ENCODE data around the gene TCF7L1.
"Not testable (repeated sequence)": the region's sequence is repeated elsewhere in the genome, so short reads cannot be mapped to it uniquely, and the experiment has no call there.

The TCF7L1 gene

GRCh38 chr2:85307527-85307897 lies 174.3 kb downstream of the TCF7L1 start:
- H3K36me3 Mint-ChIP-seq, result no peaks in the 10 kb centered on the region
- no peaks in the 10 kb centered on the region for H3K9me3 Mint-ChIP-seq
- H3K27me3 Mint-ChIP-seq, result peaks cover 32% of the 10 kb centered on the region
- H3K27ac Mint-ChIP-seq, result peak overlapping the region; percentile 50
- ATAC-seq, result no peak
- H3K4me3 Mint-ChIP-seq, result peak overlapping the region; percentile 55
- H3K4me1 Mint-ChIP-seq, result peaks cover 23% of the 10 kb centered on the region

- peaks cover 23% of the 10 kb centered on the region for H3K4me1 Mint-ChIP-seq
- H3K27ac Mint-ChIP-seq, result peak overlapping the region; percentile 80
- H3K27me3 Mint-ChIP-seq, result peaks cover 25% of the 10 kb centered on the region
- no peaks in the 10 kb centered on the region for H3K9me3 Mint-ChIP-seq
- ATAC-seq, result no peak
- H3K4me3 Mint-ChIP-seq, result no peak overlapping the region
- no peaks in the 10 kb centered on the region for H3K36me3 Mint-ChIP-seq
Measured at GRCh38 chr2:85308201-85308600, 175.0 kb downstream of the TCF7L1 start.

GRCh38 chr2:85308896-85309555 lies 175.8 kb downstream of the TCF7L1 start:
- Mint-ChIP-seq H3K9me3 (no peaks in the 10 kb centered on the region), H3K4me3 (peak overlapping the region; percentile 49), H3K4me1 (peaks cover 23% of the 10 kb centered on the region), H3K36me3 (peaks cover 6% of the 10 kb centered on the region), H3K27ac (peak overlapping the region; percentile 80), H3K27me3 (peaks cover 18% of the 10 kb centered on the region)
- peak; percentile 35 for ATAC-seq

- Mint-ChIP-seq H3K27me3 (peaks cover 10% of the 10 kb centered on the region), H3K27ac (peak overlapping the region; percentile 80), H3K4me3 (peak overlapping the region; percentile 49), H3K36me3 (peaks cover 13% of the 10 kb centered on the region), H3K4me1 (peaks cover 28% of the 10 kb centered on the region), H3K9me3 (no peaks in the 10 kb centered on the region)
- peak; percentile 57 for ATAC-seq
Measured at GRCh38 chr2:85309699-85310321, 176.6 kb downstream of the TCF7L1 start.

- Mint-ChIP-seq H3K27ac (peak overlapping the region; percentile 80), H3K4me3 (peak overlapping the region; percentile 49), H3K9me3 (no peaks in the 10 kb centered on the region), H3K36me3 (peaks cover 17% of the 10 kb centered on the region), H3K27me3 (peaks cover 5% of the 10 kb centered on the region), H3K4me1 (peaks cover 28% of the 10 kb centered on the region)
- ATAC-seq, result no peak
Measured at GRCh38 chr2:85310330-85310729, 177.1 kb downstream of the TCF7L1 start.

GRCh38 chr2:85312404-85312803 lies 179.2 kb downstream of the TCF7L1 start:
- Mint-ChIP-seq H3K27me3 (no peaks in the 10 kb centered on the region), H3K36me3 (peaks cover 26% of the 10 kb centered on the region), H3K4me3 (no peak overlapping the region), H3K27ac (no peak overlapping the region), H3K9me3 (no peaks in the 10 kb centered on the region), H3K4me1 (peaks cover 33% of the 10 kb centered on the region)
- ATAC-seq, result no peak

GRCh38 chr2:85314884-85315242 lies 181.7 kb downstream of the TCF7L1 start:
- no peak for ATAC-seq
- Mint-ChIP-seq H3K4me1 (peaks cover 36% of the 10 kb centered on the region), H3K27me3 (no peaks in the 10 kb centered on the region), H3K9me3 (no peaks in the 10 kb centered on the region), H3K27ac (no peak overlapping the region), H3K36me3 (peaks cover 39% of the 10 kb centered on the region), H3K4me3 (no peak overlapping the region)

- H3K27me3 Mint-ChIP-seq, H3K4me3 Mint-ChIP-seq, H3K9me3 Mint-ChIP-seq, H3K27ac Mint-ChIP-seq, ATAC-seq: not testable (repeated sequence)
- peaks cover 40% of the 10 kb centered on the region for H3K4me1 Mint-ChIP-seq
- peaks cover 50% of the 10 kb centered on the region for H3K36me3 Mint-ChIP-seq
Measured at GRCh38 chr2:85315921-85316320, 182.7 kb downstream of the TCF7L1 start.

GRCh38 chr2:85318222-85319074 lies 185.3 kb downstream of the TCF7L1 start:
- Mint-ChIP-seq H3K4me1 (peaks cover 62% of the 10 kb centered on the region), H3K27me3 (no peaks in the 10 kb centered on the region), H3K9me3 (no peaks in the 10 kb centered on the region), H3K27ac (no peak overlapping the region), H3K4me3 (no peak overlapping the region), H3K36me3 (peaks cover 69% of the 10 kb centered on the region)
- peak; percentile 80 for ATAC-seq

- peaks cover 70% of the 10 kb centered on the region for H3K4me1 Mint-ChIP-seq
- peaks cover 70% of the 10 kb centered on the region for H3K36me3 Mint-ChIP-seq
- H3K27ac Mint-ChIP-seq, result peak overlapping the region; percentile 1
- H3K9me3 Mint-ChIP-seq, result no peaks in the 10 kb centered on the region
- no peak overlapping the region for H3K4me3 Mint-ChIP-seq
- no peaks in the 10 kb centered on the region for H3K27me3 Mint-ChIP-seq
- ATAC-seq, result no peak
Measured at GRCh38 chr2:85319796-85320195, 186.6 kb downstream of the TCF7L1 start.

GRCh38 chr2:85323351-85323987 lies 190.3 kb downstream of the TCF7L1 start:
- no peak overlapping the region for H3K4me3 Mint-ChIP-seq
- peaks cover 79% of the 10 kb centered on the region for H3K36me3 Mint-ChIP-seq
- no peaks in the 10 kb centered on the region for H3K27me3 Mint-ChIP-seq
- no peaks in the 10 kb centered on the region for H3K9me3 Mint-ChIP-seq
- ATAC-seq, result no peak
- H3K4me1 Mint-ChIP-seq, result peaks cover 77% of the 10 kb centered on the region
- no peak overlapping the region for H3K27ac Mint-ChIP-seq

GRCh38 chr2:85323988-85324367 lies 190.8 kb downstream of the TCF7L1 start:
- not testable (repeated sequence) for H3K9me3 Mint-ChIP-seq, H3K27ac Mint-ChIP-seq, H3K27me3 Mint-ChIP-seq, ATAC-seq
- Mint-ChIP-seq H3K4me1 (peaks cover 77% of the 10 kb centered on the region), H3K36me3 (peaks cover 77% of the 10 kb centered on the region), H3K4me3 (peak overlapping the region; percentile 6)

GRCh38 chr2:85324639-85325465 lies 191.7 kb downstream of the TCF7L1 start:
- Mint-ChIP-seq H3K4me1 (peaks cover 76% of the 10 kb centered on the region), H3K9me3 (no peaks in the 10 kb centered on the region), H3K27me3 (no peaks in the 10 kb centered on the region), H3K36me3 (peaks cover 71% of the 10 kb centered on the region), H3K27ac (peak overlapping the region; percentile 98), H3K4me3 (peak overlapping the region; percentile 99)
- no peak for ATAC-seq

GRCh38 chr2:85325466-85325811 lies 192.2 kb downstream of the TCF7L1 start:
- no peaks in the 10 kb centered on the region for H3K9me3 Mint-ChIP-seq

More at GRCh38 chr2:85325466-85325811, 192.2 kb downstream of the TCF7L1 start:
- peak overlapping the region; percentile 99 for H3K4me3 Mint-ChIP-seq
- no peaks in the 10 kb centered on the region for H3K27me3 Mint-ChIP-seq
- H3K27ac Mint-ChIP-seq, result peak overlapping the region; percentile 98
- peaks cover 70% of the 10 kb centered on the region for H3K4me1 Mint-ChIP-seq
- peaks cover 65% of the 10 kb centered on the region for H3K36me3 Mint-ChIP-seq
- no peak for ATAC-seq

Data from stimulated activated memory B cell treated with anti-CD40 and anti-IgM and Interleukin-4, amounts not matched to agents 10 μg/mL and 1 μg/mL and 100 μg/mL, for 72 hours (primary cell).